HG03442 (cell line): ENCODE measurements around the gene DACT3.
"Not testable (repeated sequence)": the region's sequence is repeated elsewhere in the genome, so short reads cannot be mapped to it uniquely, and the experiment has no call there.

Source experiments
- ATAC-seq: cut with Tn5 transposase; IDR thresholded peaks from one replicate; pipeline ENCODE4 v1.9.1; 2021; ENCODE audit warnings: mild to moderate bottlenecking, moderate library complexity; ENCODE audit not compliant: unreplicated experiment

Gene DACT3

DNA sequence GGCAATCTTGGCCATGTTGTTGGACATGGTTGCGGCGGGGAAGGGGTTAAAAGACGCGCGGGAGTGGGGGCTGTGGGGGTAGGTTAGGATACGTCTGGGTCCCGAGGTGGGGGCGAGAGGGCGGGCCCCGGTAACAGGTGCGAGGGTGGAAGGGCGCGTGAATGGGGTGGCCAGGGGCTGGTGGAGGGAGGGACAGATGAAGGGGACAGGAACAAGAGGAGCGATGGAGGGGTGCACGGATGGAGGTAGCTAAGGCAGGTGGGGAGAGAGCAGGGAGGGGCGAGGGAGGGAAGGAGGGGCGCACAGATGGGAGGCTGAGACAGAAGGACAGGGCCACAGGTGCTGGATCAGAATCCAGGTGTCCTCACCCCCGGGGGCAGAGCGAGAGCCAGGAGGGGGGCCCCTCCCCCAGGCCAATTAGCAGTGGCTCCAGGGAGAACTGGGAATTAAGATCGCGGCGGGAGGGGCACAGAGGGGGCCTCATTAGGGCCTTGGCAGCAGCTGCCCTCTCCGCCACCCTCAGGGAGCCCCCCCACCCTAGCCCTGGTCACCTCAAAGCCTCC, 26.2 kb downstream of the DACT3 start:
- no peak for ATAC-seq

GRCh38 chr19:46634045-46634655, 26.8 kb downstream of the DACT3 start:
- ATAC-seq = peak; percentile 49

GRCh38 chr19:46633130-46633529, 27.9 kb downstream of the DACT3 start:
- no peak for ATAC-seq

- ATAC-seq = no peak
Observed at GRCh38 chr19:46631481-46631880, 29.5 kb downstream of the DACT3 start.

DNA sequence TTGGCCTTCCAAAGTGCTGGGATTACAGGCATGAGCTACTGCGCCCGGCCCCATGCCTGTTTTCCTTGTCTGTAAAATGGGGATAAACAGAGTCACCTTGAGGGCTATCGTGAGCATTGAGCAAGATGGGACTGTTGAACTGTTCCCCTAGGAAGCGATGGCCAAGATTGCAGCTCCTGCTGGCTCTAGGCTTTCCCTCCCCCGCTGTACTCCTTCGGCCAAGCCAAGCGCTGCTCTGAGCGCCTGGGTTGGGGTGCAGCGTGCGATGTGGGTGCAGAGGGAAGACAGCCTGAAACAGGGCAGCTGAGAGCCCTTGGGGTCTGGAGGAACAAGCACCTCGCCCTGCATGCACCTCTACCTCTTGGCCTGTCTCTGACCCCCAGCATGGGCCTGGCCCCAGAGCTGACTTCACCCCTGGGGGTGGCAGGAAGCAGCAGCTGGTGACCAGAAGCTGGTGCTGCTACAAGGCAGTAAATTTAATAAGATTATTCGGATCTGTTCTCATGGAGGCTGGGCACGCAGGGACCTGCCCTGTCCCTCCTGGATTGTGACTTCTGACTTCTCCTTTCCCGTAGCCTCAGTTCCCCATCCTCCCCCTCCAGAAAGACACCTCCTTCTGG, 30.3 kb downstream of the DACT3 start:
- no peak for ATAC-seq

DNA sequence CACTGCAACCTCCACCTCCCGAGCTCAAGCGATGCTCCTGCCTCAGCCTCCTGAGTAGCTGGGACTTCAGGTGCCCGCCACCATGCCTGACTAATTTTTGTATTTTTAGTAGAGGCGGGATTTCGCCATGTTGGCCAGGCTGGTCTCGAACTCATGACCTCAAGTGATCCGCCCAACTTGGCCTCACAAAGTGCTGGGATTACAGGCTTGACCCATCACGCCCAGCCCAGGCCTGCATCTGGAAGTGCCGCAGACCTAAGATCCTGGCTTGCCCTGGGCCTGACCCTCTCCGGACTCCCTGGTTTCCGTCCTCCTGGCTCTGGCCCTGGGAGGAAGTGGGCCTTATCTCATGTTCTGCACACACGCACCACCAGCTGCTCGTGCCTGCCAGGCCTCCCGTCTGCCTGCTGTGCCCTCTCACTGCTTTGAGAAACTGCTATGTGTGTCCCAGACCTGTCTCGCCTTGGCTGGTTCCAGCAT, 31.4 kb downstream of the DACT3 start:
- ATAC-seq = no peak

- ATAC-seq = not testable (repeated sequence)
Observed at GRCh38 chr19:46628970-46629369, 32.0 kb downstream of the DACT3 start.

- ATAC-seq = no peak
Observed at GRCh38 chr19:46626446-46626845, 34.5 kb downstream of the DACT3 start.

GRCh38 chr19:46625731-46626130, 35.3 kb downstream of the DACT3 start:
- ATAC-seq = no peak

GRCh38 chr19:46624958-46625661, 35.9 kb downstream of the DACT3 start, which contains the start of gene PTGIR:
TSS of gene PTGIR (minus strand) at chr19:46625089. CDS start at chr19:46624225, 864 bp downstream.
- no peak for ATAC-seq

DNA sequence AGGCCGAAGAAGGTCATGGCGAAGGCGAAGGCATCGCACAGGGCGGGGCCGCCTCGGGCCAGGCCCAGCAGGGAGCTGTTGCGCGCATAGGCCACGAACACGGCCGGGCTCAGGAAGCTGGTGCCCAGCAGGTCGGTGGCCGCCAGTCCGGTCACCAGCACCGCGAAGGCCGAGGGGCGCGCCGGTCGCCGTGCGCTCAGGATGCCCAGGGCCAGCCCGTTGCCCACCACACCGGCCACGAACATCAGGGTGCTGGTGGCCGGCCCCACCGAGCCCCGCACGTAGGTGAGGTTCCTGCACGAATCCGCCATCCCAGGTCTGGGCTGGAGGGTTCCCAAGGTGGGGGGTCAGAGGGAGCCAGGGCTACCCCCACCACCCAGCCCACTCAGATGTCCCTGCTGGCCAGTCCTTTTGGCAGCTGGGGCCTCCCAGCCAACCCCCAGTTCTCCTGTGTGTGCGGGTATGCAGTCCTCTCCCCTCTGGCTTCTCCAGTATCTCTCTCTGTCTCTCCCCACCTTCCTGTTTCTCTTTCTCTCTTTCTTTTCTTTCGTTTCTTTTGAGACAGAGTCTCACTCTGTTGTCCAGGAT, 37.0 kb downstream of the DACT3 start:
- ATAC-seq = no peak

- ATAC-seq = no peak
Observed at GRCh38 chr19:46622118-46622446, 38.9 kb downstream of the DACT3 start.

DNA sequence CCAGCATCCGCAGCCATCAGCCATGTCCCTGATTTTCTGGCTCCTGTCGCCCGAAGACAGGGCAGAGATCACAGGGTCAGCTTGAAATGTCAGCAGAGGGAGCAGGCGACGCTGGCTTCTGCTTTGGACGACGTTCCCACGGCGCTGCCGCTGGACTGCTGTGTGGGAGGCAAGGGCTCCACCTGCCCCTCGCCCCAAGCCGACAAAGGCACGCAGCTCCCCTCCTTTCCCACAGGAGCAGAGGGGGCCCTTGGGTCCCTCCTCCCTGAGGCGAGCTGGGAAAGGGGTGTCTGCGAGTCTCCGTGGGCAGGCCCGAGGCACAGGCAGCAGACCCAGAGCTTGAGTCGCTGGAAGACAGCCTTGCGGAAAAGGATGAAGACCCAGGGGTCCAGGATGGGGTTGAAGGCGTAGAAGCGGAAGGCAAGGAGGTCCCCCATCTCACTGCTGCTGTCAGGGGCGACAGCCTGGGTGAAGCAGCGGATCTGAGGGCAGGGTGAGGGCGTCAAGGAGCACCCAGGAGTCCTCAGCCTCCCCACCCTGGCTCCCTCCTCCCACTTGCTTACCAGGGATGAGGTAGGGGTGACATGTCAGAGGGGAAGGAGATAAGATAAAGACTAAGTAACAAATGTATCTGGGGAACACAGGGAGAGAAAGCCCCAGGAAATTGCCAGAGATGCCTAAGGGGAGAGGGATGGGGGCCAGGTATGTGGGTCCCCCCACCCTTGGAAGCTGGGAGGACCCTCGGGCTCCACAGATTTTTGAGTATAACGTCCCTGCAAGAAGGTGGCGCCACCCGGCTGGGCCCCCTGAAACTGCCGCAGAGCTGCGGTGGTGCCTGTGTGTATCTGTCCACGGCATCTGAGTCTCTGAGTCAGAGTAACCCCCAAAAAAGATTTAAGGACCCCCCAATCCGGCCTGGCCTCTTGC, 39.5 kb downstream of the DACT3 start:
- ATAC-seq = no peak

- no peak for ATAC-seq
Observed at GRCh38 chr19:46620716-46621115, 40.3 kb downstream of the DACT3 start.

DNA sequence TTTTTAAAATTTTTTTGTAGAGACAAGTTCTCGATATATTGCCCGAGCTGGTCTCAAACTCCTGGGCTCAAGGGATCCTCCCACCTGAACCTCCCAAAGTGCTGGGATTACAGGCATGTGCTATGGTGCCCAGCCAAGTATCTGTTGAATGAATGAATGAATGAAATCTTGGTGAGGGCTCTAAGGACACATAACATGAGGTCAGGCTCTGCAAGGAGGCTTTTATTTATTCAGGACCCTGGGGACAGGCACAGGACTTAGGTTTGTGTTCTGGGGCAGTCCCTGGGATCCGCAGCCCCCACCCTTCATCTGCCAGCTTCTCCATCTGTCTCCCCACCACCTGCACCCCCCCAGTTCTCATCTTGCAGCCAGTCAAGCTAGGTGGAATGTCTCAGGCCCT, 40.7 kb downstream of the DACT3 start:
- no peak for ATAC-seq

DNA sequence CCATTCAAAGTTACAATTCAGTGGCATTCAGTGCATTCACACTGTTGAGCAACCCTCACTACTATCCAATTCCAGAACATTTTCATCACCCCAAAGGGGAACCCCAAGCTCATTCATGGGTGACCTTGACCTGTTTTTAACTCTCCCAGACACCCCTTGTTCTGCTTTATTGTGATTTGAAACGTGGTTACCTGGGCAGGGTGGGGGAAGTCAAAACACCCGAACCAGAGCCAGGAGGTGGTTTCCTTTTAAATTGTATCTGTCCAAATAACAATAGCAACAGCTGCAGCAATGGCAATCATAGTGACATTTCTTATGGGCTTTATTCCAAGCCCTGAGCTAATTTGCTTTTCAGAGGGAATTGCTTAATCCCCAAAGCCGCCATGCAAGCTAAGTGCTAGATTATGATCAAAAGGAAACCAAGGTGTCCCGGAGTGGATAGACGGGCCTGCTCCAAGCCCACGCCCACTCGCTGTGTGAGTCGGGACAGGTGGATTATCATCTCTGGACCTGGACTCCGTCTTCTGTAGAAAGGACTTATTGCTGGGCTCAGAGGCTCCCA, 42.2 kb downstream of the DACT3 start:
- ATAC-seq = no peak

- no peak for ATAC-seq
Observed at GRCh38 chr19:46617601-46618000, 43.4 kb downstream of the DACT3 start.

DNA sequence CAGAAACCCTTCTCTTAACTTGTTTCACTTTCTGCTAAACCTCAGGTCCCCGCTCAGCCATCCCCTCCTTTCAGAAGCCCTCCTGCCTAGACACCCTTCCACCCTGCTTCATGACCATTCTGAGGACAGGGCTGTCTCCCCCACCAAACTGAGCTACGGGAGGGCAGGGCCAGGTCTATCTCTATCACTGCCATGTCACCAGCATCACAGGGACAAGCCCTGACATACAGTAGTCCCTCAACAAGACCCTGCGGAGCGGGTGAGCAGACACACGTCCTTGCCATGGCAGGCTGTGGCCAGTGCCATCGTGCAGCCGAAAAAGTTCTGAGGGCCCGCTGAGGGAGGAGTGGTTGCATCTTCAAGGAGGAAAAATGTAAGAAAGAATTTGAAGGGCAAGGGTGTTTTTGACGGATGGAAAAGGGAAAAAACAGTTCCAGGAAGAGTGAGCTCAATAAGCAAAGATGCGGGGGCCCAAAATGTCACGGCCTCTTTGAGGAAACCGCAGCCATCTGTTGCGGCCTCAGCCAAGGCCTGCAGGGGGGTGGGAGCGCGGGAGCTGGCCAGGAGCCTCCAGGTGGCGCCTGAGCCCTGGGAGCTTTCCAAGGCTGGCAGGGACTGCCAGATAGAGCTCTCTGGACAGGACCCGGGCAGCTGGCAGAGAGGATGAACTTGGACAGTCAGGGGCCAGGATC, 44.2 kb downstream of the DACT3 start:
- ATAC-seq = no peak

- no peak for ATAC-seq
Observed at GRCh38 chr19:46615966-46616365, 45.0 kb downstream of the DACT3 start.
